Measurements from ENCODE around the gene ATF6B.
A peak's percentile ranks its signal among the peaks of the same experiment; 100 is the strongest.

The ATF6B gene

DNA sequence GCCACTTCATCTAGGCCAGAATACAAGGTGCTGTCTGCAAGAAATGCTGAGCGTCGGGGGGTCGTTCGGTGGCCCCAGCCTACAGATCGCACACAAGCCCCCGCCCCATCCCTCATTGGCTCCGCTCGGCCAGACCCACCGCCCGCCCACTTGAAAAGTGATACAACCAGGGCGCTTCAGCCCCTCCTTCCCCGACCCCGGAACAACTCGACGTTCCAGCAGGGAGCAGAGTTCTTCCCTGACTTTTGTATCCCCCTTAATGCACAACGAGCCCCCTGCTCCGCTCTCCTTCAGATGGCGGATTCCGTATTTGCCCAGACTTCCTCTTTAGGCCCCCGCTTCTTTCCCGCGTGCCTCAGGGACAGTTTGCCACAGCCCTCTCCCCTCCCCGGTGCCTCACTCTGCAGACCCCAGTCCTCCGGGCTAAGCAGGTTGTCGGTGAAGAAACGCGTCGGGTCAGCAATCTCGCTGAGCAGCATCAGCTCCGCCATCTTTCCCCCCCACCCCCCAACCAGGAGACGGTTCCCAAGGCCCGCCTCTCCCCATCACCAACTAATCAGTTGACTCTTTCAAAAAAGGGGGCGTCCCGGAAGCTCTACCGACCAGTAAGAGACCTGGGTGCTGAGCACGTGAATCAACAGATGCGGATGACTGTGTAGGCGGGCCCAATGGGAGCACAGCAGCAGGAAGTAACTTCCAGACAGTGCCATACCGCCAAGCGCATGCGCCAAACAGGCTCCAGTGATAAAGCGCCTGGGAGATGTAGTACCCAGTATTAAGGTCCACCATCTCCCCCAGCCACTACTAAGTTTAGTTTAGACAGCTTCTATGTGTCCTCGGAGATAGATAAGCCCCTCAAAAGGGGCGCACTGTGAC lies at the start of gene ATF6B:
ATF6B (minus strand) TSS at position 530 of the 876 bp plus-strand sequence; CDS start at position 491, 39 bp downstream.
- peak; percentile 100 for DNase-seq

DNA sequence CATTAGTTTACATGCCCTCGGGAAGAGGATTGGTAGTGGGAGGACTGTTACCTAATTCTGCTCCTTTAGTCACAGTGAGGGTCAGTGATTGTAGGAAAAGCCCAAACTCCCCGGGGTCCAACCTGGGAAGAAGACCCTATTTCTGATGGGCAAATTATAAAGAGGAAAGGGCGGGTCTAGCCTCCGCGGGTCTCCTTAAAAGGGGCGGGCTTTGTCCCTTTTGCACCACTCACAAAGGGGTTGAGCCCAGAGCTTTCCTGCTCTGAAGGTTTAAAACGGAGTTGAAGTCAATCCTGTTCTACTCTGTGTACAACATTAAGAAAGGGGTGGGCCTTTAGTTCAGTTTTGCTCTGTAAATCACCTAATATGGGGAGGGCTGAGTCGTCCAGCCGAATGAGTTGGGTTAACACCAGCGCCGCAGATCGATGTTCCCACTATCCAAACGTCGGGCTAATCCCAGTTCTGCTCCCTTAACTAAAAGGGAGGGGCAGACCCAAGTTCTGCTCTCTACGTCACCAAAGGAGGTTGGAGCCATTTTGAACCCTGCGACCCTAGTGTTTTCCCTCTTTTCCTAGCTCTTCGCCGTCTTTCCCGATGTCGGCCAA lies 49.2 kb upstream of the ATF6B start:
- DNase-seq: no peak

DNA sequence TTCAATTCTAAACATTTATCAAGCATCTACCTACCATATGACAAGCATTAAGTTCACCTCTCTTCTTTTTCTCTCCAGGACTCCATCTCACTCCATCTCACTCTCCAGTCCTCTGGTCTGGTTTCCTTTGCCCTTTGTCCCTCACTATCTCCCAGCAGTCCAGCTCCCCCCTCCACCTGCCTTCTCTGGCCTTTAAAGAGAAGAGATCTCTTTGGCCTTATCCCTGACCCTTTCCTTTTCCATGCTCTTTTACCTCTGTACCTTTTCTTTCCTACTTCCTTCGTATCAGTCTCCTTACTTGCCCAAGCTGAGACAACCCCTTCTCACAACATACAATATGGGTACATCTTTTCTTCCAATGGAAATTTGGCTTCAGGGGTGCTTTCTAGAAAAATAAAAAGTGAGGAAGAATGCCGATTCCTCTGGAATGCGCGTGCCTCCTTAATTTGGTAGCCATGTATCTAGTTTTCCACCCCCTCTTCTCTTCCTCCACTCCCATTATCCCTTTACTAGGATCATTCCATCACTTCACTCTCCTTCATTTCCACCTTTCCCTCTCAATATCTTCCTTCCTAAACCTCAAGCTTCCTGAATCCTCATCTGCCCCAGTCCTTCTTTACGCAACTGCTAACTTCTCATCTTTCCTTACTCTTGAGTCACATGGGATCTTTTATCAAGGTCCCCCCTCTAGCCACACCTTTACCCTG lies 48.6 kb upstream of the ATF6B start:
- DNase-seq: no peak

DNA sequence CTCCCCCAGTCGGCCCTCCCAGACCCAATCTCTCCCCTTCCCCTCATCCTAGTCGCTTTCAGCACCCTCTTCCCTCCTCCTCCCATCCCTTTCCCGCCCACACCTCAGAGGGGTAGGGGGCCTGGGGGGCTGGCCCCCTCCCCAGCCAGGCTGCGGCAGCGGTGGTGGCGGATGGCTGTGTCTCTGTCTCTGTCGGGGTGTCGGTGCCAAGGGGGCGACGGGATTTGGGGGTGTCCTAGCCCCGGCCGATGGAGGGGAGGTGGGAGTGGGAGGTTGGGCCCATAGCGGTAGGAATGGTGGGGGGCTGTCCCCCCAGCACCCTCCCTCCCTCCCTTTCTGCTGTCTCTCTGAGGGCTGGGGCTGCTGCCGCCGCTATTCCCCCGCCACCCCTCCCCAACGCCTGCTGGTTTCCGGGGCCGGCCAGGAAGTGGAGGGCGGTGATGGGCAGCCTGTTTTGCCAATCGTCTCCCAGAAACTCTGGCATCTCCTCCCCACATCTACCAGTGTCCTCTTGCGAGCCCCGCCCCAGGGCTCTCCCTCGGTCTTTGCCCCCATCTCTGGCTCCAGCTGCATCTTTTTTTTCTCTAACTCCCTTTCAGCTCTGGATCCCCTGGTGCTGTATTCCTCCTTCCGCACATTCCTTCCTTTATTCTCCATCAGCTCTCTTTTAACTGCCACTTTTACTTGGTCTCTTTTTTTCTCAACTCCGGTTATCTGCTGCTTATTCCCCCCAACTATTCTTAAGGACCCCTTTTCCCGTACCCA lies 47.8 kb upstream of the ATF6B start, which contains the start of gene AGPAT1:
AGPAT1 (minus strand) TSS at position 374 of the 765 bp plus-strand sequence. CDS start 4,588 bp downstream, outside the sequence.
- DNase-seq: peak; percentile 95

DNA sequence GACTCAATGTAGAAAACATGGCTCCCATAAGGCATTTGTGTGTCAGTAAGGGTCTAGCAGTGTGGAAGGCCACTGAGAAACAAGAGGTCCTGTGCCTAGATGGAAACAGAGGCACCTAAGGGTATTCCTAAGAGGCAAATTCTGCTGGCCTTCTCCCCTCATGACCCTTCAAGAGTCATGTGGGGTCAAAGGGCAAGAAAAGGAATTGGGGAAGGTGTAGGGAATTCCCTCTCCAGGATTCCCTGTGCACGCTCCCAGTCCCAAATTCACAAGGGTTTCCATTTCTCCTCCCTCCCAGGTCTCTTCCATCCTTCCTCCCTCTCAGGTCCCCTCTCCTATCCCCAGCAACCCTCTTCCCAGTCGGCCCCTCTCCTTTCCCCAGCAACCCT lies 47.3 kb upstream of the ATF6B start:
- DNase-seq: no peak

DNA sequence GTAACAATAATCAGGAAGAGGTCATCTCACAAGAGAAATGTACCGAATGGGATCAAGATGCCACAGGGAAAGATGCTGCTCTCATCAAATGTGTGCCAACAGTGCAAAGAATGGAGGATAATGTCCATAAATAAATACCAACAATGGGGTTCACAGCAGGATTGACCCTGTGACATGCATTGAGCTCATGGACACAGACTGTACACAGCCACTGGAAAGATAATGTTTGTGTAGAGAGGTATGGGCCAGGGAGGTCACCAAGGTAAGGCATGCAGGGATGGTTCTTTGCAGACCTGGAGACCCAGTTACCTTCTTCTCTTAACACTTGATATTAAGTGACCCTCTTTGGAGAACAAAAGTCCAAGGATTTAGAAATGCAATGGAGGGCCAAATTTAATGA lies 46.4 kb upstream of the ATF6B start:
- no peak for DNase-seq

DNA sequence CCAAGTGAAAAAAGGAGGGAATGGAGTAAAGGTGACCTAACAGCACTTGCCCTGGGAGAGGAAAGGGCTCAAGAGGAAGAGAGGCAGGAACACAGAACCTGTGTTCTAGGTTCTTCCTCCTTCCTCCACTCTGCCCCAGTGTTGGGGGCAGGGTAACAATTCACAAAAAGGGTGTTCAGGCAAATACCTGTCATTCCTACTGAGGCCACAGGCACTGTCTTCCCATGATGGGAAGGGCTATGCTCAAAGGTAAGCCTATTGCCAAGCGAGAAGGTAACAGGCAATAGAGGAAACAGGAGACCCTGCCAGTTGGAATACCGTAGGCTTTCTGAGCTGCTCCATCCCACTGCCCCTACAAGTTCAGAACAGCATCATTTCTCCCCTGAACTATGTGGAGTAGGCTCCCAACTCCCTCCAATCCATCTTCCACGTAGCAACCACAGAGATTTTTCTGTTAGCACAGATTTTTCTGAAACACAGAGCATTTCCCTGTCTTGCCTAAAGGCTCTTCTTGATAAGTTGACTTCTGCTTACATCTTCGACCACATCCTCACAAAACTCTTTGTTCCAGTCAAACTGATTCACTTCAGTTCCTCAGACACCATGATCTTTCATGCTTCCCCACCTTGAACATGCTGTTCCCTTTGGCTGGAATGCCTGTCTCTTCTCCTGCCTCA lies 45.1 kb upstream of the ATF6B start:
- DNase-seq: no peak

DNA sequence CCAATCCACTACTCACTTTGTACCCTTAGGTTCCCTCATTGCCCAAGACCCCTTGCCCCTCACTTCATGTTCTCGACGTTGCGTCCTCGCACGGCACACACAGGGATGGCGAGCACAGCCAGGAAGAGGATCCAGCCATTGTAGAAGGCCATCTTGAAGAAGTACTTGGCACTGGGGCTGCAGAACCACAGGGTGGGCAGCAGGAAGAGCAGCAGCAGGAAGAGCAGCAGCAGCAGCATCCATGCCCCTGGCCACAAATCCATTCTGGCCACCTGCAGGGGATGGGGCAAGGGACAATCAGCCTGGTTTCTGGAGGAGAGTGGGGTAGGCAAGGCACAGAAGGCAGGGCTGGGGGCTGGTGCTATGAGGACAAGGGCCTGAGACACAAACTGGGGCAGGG lies 43.2 kb upstream of the ATF6B start:
- DNase-seq: no peak

DNA sequence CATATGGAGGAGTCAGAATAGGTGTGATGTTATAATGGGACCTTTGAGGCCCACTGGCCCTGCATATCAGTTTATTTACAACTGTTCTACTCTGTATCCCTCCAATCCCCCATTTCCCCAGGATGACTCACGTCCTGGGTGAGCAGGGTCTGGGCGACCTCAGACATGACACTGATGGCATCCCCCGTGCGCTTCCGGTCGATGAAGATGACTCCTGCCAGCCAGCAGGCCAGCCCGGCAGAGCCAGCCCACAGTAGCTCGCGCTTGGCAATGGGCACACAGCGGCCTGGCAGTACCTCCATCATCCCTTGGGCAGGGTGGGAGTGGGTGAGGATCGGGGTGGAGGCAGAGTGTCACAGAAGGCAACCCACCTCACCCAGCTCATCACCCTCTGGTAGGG lies 42.2 kb upstream of the ATF6B start:
- no peak for DNase-seq

DNA sequence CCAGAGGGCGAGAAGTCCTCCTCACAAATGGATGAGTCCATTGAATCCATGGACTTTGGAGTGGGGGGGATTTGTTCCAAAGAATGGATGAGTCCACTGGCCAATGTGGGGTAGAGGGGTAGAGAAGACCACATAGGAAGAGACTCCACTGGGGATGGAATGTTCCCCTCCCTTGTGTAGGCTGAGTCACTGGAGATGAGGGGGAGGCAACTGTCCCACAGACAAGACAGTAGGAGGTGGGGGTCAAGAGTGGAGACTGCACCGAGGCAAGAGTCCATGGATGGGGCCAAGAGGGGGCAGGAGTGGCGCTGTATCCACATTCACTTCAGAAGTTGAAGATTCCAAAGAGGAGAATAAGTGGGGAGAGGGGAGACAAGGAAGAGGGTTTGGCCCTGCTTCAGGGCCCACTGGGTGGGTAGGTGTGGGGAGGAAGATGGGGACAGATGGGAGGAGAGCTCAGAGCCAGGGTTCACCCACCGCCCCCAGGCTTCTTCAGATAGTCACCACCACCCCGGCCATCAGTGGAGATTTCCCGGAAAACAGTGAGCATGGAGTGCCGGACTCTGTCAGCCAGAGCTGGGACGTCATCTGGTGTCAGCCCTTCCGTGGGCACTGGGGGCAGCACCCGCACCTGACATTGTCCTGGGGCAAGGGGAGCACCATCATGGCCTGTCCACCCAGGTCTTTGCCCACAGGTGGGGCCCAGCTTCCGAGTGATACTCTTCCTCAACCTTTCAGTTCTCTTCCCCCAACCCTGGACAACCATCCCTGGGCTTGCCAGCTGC lies 41.0 kb upstream of the ATF6B start:
- DNase-seq: no peak

DNA sequence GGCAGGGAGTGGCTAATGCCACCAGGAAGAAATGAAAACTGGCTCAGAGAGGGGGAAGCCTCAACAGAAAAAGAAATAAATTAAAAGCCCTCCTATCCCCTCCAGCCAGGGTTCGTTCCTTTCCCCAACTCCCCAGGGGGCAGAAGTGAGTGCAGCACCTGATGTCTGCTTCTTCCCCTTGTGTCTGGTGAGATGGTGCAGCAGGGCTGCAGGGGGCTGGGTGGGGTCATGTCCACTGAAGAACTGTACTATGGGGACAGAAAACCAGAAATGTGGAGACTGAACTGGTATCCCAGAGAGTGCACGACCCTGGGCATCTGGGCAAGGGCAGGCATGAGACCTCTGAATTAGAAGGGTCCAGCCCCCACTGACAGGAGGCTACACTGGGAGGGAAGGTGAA lies 40.3 kb upstream of the ATF6B start:
- DNase-seq: no peak

DNA sequence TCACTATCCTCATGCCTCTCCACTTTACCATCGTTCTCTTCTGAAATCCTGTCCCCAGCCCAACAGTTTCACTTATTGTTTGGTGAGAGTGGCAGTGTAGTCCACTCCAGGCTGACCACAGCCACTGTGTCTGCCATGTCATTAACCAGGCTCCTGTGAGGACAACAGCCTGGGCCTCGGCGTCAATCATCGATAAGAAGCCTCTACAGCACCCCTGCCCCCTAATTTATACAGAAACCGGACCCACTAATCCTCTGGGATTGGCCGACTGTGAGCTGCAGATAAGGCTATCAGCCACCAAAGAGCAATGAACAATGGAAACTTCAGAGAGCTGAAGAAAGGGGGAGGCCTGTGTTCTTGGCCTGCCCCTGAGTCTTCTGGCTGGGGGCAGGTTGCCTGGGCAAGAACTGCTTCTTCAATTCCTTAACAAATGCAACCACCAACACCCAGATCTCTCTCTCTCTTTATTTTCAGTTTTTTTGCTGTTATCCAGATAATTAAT lies 39.8 kb upstream of the ATF6B start:
- no peak for DNase-seq

DNA sequence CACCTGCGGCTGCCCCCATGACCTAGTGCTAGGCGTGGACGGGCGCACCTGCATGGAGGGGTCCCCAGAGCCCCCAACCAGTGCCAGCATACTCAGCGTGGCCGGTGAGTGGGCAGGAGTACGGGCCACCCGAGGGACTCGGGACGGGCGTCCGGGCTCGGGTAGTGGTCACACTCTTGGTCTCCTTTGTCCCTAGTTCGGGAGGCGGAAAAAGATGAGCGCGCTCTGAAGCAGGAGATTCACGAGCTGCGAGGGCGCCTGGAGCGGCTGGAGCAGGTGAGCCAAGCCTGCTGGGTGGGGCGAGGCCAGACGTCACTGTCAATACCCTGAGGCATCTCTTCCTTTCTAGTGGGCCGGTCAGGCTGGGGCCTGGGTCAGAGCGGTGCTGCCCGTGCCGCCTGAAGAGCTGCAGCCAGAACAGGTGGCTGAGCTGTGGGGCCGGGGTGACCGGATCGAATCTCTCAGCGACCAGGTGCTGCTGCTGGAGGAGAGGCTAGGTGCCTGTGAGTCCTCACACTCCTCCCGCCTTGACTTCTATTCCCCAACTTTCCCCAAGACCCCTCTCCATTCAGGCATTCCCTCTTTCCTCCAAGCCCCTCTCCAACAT lies 39.2 kb upstream of the ATF6B start:
- DNase-seq: no peak

DNA sequence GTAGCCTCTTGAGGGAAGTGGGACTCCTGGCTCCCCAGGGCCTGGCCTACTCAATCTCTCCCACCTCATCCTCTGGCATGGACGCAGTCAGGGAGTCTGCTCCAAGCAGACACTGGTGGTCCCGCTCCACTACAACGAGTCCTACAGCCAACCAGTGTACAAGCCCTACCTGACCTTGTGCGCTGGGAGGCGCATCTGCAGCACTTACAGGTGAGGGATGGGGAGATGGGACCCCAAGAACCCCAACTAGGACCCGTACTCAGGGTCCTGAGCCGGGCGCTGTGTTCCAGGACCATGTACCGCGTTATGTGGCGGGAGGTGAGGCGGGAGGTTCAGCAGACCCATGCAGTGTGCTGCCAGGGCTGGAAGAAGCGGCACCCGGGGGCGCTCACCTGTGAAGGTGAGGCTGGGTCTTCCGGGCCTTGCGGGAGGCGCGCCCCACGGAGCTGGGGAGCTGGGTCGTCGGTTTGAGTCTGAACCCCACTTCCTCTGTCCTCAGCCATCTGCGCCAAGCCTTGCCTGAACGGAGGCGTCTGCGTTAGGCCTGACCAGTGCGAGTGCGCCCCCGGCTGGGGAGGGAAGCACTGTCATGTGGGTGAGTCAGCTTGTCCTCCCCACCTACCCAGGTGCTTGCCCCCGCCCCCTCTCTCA lies 38.5 kb upstream of the ATF6B start:
- no peak for DNase-seq

DNA sequence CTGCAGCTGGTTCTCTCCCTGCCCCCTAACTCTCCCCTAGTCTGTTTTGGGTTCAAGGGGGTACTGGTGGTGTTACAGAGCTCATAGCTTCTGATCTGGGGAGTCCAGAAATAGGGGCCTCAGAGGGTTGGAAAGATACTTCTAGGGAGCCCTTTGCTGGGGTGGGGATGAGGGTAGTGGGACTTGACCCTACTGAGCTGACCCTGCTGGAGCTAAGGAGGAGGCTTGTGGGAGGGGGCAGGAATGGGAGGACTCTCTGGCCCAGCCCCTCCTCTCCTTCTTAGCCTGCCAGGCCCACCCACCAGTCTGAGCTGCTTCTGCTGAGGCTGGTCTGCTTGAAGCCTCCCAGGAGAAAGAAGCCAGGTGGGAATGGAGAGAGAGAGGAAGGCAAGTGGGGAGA lies 36.2 kb upstream of the ATF6B start, which contains the start of gene EGFL8:
EGFL8 (plus strand) TSS at position 301 of the 400 bp plus-strand sequence. CDS start 1,571 bp downstream, outside the sequence.
- no peak for DNase-seq

DNA sequence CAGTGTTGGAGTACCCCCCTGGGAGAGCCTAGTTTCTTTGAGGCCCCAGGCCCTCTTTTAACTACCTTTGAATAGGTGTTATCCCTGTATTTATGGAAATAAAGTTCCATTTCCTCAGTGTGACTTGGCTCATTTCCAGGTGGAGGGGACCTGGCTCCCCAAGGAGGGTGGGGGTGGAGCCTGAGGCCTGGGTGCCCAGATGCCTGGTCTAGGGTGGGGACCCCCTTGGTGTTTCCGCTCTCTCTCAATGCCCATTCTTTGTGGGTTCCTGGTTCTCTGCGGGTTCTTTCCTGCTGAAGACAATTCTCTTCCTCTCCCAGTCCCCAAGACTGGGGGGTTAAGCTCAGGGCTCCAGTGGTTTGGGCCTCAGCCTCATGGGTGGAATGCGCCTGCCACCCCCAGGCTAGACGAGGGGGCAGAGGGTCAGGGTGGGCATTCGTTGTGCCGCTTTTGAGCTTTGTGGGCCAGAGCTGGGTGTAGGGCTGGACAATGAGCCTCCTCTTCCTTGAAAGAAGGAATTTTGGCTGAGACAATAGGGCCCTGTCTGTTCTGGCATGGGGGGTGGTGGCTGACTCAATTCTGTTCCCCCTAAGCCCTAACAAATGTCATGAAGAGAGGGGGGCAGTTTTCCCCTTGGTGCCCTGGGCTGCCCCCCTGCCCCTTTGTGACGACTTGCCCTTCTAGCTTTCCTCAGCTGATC lies 35.7 kb upstream of the ATF6B start:
- no peak for DNase-seq

DNA sequence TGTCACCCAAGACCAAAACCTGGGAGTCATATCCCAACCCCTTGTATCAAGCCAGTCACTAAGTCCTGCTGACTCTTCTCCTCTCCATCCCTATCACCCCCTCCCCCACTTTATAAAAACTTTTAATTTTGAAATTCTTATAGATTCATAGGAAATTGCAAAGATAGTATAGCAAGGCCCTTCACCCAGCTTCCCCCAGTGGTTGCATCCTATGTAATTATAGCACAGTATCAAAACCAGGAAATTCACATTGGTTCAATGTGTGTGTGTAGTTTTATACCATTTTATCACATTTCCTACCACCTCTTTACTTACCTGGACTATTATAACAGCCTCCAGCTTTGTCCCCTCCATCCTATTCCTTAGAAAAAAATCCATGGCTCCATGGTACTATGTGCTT lies 30.0 kb upstream of the ATF6B start:
- DNase-seq: no peak

DNA sequence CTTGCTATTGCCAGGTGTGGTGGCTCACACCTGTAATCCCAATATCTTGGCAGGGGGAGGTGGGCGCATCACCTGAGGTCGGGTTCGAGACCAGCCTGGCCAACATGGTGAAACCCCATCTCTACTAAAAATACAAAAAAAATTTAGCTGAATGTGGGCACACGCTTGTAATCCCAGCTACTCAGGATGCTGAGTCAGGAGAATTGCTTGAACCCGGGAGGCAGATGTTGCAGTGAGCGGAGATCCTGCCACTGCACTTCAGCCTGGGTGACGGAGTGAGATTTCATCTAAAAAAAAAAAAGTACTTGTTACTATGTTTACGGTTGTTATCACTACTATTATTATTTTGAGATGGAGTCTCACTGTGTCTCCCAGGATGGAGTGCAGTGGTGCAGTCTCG lies 28.8 kb upstream of the ATF6B start:
- DNase-seq: no peak

DNA sequence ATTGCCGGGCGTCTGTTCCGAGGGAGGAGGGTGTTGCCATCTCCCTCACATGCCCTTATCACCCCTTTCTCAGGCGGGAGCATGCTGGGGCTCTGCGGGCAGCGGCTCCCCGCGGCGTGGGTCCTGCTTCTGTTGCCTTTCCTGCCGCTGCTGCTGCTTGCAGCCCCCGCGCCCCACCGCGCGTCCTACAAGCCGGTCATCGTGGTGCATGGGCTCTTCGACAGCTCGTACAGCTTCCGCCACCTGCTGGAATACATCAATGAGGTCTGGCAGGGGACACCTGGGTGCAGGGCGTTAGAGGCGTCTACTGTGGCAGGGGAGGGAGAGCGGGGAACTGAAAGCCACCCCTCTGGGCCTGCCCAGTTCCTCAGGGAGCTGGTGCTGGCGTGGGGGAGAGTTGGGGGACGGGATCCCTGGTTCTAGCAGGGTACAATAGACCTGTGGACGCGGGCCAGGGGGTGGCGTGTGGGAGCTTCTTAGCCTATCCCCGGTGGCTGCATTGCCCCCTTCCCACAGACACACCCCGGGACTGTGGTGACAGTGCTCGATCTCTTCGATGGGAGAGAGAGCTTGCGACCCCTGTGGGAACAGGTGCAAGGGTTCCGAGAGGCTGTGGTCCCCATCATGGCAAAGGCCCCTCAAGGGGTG lies 26.6 kb upstream of the ATF6B start:
- peak; percentile 70 for DNase-seq
